ENCODE data around the gene WNT9B. TPM values are rescaled to one million over a fixed set of nuclear protein-coding genes. Genes with fewer than 3 reads are reported as not detected.

Gene WNT9B
- total and polyA plus RNA-seq, 2 of the 13 experiments (the other 11 are each of a cell fraction or from before 2014, with no cell fraction given), result not detected

DNA sequence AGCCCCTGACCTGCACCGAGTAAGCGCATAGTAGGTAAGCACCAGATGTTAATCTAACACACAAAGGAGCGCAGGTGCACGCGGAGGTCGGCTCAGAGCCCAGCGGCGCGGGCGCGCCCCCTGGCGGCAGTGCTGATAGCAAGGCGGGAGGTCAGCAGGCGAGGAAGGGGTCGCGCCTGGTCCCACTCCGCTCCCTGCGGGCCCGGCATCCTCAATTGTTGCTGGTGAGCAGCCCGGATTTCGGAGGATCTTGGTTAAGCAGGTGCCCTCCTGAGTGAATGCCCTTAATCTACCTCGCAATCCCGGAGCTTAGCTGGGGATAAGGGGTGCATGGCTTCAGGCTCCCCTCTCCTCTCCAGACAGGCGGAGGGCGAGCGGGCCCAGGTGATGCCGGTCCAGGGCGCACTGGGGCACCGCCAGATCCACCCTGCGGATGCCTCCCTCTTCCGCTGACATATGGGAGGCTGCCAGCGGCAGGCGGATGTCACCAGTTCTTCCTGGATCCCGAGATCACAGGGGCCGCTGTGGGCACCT lies 28.9 kb upstream of the WNT9B start (continued):
- TF ChIP-seq, protein P1, sequence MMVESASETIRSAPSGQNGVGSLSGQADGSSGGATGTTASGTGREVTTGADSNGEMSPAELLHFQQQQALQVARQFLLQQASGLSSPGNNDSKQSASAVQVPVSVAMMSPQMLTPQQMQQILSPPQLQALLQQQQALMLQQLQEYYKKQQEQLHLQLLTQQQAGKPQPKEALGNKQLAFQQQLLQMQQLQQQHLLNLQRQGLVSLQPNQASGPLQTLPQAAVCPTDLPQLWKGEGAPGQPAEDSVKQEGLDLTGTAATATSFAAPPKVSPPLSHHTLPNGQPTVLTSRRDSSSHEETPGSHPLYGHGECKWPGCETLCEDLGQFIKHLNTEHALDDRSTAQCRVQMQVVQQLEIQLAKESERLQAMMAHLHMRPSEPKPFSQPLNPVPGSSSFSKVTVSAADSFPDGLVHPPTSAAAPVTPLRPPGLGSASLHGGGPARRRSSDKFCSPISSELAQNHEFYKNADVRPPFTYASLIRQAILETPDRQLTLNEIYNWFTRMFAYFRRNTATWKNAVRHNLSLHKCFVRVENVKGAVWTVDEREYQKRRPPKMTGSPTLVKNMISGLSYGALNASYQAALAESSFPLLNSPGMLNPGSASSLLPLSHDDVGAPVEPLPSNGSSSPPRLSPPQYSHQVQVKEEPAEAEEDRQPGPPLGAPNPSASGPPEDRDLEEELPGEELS (CRISPR knock-in tag; IDR thresholded peaks at IDR 0.05), result no peak
- TF ChIP-seq, protein P2, sequence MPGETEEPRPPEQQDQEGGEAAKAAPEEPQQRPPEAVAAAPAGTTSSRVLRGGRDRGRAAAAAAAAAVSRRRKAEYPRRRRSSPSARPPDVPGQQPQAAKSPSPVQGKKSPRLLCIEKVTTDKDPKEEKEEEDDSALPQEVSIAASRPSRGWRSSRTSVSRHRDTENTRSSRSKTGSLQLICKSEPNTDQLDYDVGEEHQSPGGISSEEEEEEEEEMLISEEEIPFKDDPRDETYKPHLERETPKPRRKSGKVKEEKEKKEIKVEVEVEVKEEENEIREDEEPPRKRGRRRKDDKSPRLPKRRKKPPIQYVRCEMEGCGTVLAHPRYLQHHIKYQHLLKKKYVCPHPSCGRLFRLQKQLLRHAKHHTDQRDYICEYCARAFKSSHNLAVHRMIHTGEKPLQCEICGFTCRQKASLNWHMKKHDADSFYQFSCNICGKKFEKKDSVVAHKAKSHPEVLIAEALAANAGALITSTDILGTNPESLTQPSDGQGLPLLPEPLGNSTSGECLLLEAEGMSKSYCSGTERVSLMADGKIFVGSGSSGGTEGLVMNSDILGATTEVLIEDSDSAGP (CRISPR knock-in tag; IDR thresholded peaks at IDR 0.05; ENCODE audit: borderline replicate concordance), result 0 out of 2 replicates have a peak, but pooled peaks have one; percentile 25
- TF ChIP-seq ZNF207 (IDR thresholded peaks at IDR 0.05; ENCODE audit: borderline replicate concordance), result no peak
- 0 out of 2 replicates have a peak, but pooled peaks have one; percentile 31 for TF ChIP-seq ZNF619 (CRISPR knock-in tag; IDR thresholded peaks at IDR 0.05)
- no peak for TF ChIP-seq ZNF530 (CRISPR knock-in tag; IDR thresholded peaks at IDR 0.05; ENCODE audit: low read depth)
- no peak for TF ChIP-seq HOXA5 (CRISPR knock-in tag; IDR thresholded peaks at IDR 0.05)
- peak; percentile 35 for TF ChIP-seq AGO1 (IDR thresholded peaks at IDR 0.05; ENCODE audit: low read depth, low read length, poor library complexity, severe bottlenecking)
- no peak for TF ChIP-seq SALL1 (CRISPR knock-in tag; IDR thresholded peaks at IDR 0.05)
- TF ChIP-seq HOXA9 (CRISPR knock-in tag; IDR thresholded peaks at IDR 0.05; ENCODE audit: borderline replicate concordance), result no peak
- peak; percentile 93 for TF ChIP-seq ZKSCAN1 (IDR thresholded peaks at IDR 0.05; ENCODE audit: low read length)
- no peak for TF ChIP-seq MIER3 (CRISPR knock-in tag; IDR thresholded peaks at IDR 0.05; ENCODE audit: borderline replicate concordance)
- TF ChIP-seq MED13 (CRISPR knock-in tag; IDR thresholded peaks at IDR 0.05), result no peak
- TF ChIP-seq ZNF780A (CRISPR knock-in tag; IDR thresholded peaks at IDR 0.05), result no peak
- TF ChIP-seq, protein P3, sequence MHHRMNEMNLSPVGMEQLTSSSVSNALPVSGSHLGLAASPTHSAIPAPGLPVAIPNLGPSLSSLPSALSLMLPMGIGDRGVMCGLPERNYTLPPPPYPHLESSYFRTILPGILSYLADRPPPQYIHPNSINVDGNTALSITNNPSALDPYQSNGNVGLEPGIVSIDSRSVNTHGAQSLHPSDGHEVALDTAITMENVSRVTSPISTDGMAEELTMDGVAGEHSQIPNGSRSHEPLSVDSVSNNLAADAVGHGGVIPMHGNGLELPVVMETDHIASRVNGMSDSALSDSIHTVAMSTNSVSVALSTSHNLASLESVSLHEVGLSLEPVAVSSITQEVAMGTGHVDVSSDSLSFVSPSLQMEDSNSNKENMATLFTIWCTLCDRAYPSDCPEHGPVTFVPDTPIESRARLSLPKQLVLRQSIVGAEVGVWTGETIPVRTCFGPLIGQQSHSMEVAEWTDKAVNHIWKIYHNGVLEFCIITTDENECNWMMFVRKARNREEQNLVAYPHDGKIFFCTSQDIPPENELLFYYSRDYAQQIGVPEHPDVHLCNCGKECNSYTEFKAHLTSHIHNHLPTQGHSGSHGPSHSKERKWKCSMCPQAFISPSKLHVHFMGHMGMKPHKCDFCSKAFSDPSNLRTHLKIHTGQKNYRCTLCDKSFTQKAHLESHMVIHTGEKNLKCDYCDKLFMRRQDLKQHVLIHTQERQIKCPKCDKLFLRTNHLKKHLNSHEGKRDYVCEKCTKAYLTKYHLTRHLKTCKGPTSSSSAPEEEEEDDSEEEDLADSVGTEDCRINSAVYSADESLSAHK (CRISPR knock-in tag; IDR thresholded peaks at IDR 0.05; ENCODE audit: borderline replicate concordance), result no peak
- peak; percentile 31 for TF ChIP-seq HNRNPLL (IDR thresholded peaks at IDR 0.05; ENCODE audit: low read depth, low read length, poor library complexity, severe bottlenecking)
- TF ChIP-seq ZMYM3 (CRISPR knock-in tag; IDR thresholded peaks at IDR 0.05), result peak; percentile 69
- TF ChIP-seq YY1 (IDR thresholded peaks at IDR 0.05; ENCODE audit: insufficient read depth, insufficient replicate concordance, low read depth, low read length), result peak; percentile 23
- peak; percentile 37 for TF ChIP-seq SRSF1 (optimal IDR thresholded peaks at IDR 0.05; ENCODE audit: low read depth, low read length)
- TF ChIP-seq RCOR2 (CRISPR knock-in tag; IDR thresholded peaks at IDR 0.05), result peak; percentile 83; the same call in 1 of the 2 replicates
- TF ChIP-seq GABPB1 (CRISPR knock-in tag; IDR thresholded peaks at IDR 0.05), result peak; percentile 29; the same call in 1 of the 2 replicates
- no peak for TF ChIP-seq ZNF891 (CRISPR knock-in tag; IDR thresholded peaks at IDR 0.05)
